Activated CD8-positive, alpha-beta memory T cell treated with anti-CD3 and anti-CD28 coated beads, Interleukin-2, amount 10 ng/mL, durations not matched to agents 7 days and 5 days (primary cell): ENCODE data around the gene PDE4D. TPM values are rescaled to one million over a fixed set of nuclear protein-coding genes. Genes with fewer than 3 reads are reported as not detected.

Experiments used
- ATAC-seq: fragments of 150-1000 bp; cut with Tn5 transposase; one replicate; pipeline ENCODE4 v1.10.0; 2021; ENCODE audit warnings: moderate library complexity
- CTCF ChIA-PET: fragments of 350-600 bp; sonication (Branson Sonifier 250); formaldehyde crosslinking; loops from one replicate; lab custom pipeline; 2021; ENCODE audit warnings: antibody characterized with exemption; lab: Charles Lee
- DNase-seq: peaks from one replicate; pipeline ENCODE4 v3.0.0-alpha.2; 2020
- H3K27ac Mint-ChIP-seq: one replicate; pipeline ENCODE4 v1.8.0; 2021; ENCODE audit warnings: mild to moderate bottlenecking, mixed read lengths
- H3K27me3 Mint-ChIP-seq: one replicate; pipeline ENCODE4 v1.8.0; 2021; ENCODE audit warnings: mixed read lengths
- H3K36me3 Mint-ChIP-seq: one replicate; pipeline ENCODE4 v1.8.0; 2021; ENCODE audit warnings: mild to moderate bottlenecking, mixed read lengths
- H3K4me1 Mint-ChIP-seq: one replicate; pipeline ENCODE4 v1.8.0; 2021; ENCODE audit warnings: mixed read lengths
- H3K4me3 Mint-ChIP-seq: one replicate; pipeline ENCODE4 v1.8.0; 2021; ENCODE audit warnings: mild to moderate bottlenecking, moderate library complexity, mixed read lengths
- H3K9me3 Mint-ChIP-seq: one replicate; pipeline ENCODE4 v1.8.0; 2022; ENCODE audit warnings: low read depth, mixed read lengths
- total RNA-seq, 2 experiments: library from RNA; stranded (reverse); gene quantifications; one replicate each; pipeline ENCODE4 v1.2.3, GENCODE V29; 2021

PDE4D gene
- total RNA-seq, 2 experiments from 2014 or later, result 59.3 to 66.2 TPM

DNA sequence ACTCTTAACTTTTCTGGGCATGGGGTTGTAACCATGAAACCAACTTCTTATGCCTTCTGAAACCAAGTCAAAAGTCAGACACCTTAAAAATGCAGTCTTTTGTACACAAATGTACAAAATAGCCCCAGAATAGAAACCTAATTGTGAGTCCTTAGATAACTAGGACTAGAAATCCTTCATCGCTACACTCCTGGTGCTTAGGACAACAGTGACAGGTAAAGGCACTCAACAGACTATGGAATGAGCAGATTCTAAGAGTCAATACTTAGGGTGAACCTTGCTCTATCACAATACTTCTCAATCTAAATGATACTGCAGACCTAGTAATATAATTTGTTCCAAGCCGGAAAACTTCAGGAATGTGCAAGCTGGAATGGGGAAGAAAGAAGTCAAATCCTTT lies 163.7 kb downstream of the PDE4D start:
- no peak for ATAC-seq
- H3K4me3 Mint-ChIP-seq, result no peak overlapping the region
- CTCF ChIA-PET, result no interaction called here
- no peaks in the 10 kb centered on the region for H3K4me1 Mint-ChIP-seq
- H3K27ac Mint-ChIP-seq, result no peak overlapping the region
- DNase-seq, result no peak
- H3K36me3 Mint-ChIP-seq, result no peaks in the 10 kb centered on the region
- H3K9me3 Mint-ChIP-seq, result no peaks in the 10 kb centered on the region
- H3K27me3 Mint-ChIP-seq, result peaks cover 14% of the 10 kb centered on the region

DNA sequence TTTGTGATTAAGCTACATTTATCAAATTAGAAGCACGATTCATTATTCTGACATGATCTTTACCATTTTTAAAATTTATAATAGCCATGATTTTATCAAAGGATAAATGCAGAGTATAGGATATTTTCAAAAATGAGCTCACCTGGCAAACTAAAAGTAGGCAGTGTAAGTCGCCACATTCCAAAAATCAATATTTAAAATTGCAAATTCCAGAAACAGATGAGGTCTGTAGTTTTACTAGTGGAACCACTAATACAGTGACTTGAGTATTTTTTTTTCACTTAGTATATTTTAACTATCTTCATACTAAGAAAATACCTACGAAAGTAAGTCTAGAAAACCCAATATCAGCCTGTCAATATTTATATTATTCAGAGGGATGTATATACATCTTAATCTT lies 164.2 kb downstream of the PDE4D start:
- H3K4me1 Mint-ChIP-seq, result no peaks in the 10 kb centered on the region
- CTCF ChIA-PET, result interaction anchor here (0.7 kb wide), 1 partner anchor 80 kb away, joined by 3 read pairs; no protein-coding TSS in a partner anchor
- DNase-seq, result no peak
- no peak overlapping the region for H3K27ac Mint-ChIP-seq
- no peak overlapping the region for H3K4me3 Mint-ChIP-seq
- H3K9me3 Mint-ChIP-seq, result no peaks in the 10 kb centered on the region
- no peak for ATAC-seq
- H3K27me3 Mint-ChIP-seq, result peaks cover 14% of the 10 kb centered on the region
- H3K36me3 Mint-ChIP-seq, result no peaks in the 10 kb centered on the region

DNA sequence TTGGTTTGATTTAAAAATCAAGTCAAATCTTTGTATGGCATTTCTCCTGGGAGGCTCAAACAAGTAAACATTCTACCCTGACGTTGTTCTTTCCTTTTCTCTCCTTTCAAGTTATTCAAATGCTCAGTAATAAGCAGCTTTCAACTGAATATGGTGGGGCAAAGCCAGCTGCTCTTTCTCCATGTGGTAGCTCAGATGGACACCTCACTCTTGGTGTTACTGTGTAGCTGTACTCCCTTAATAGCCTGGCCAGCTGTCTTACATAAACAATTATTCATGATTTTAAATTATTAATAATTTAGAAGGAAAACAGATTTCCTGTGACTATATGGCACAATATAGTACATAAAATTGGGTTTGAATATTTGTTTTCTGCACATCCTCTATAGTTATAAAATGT lies 165.2 kb downstream of the PDE4D start:
- Mint-ChIP-seq H3K4me3 (no peak overlapping the region), H3K27ac (no peak overlapping the region), H3K36me3 (no peaks in the 10 kb centered on the region), H3K4me1 (no peaks in the 10 kb centered on the region), H3K9me3 (no peaks in the 10 kb centered on the region), H3K27me3 (peaks cover 14% of the 10 kb centered on the region)
- ATAC-seq, result no peak
- no peak for DNase-seq
- CTCF ChIA-PET, result no interaction called here

DNA sequence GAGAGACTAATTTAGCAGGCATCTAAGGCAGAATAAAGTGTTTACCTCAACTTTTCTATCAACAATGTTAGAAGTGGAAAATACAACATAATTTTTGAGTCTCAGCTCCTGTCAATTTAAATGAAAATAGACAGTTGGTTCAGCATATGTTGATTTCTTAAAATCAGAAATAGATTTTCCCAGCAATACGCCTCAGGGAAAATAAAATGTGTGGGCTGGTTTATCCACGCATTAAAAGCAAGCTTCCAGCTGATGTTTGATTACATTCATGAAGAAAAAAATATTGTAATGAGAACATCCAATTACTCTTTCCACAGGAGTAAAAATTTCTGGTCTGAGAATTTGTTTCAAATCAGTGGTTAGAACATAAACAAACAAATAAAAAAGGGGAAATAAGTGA lies 166.3 kb downstream of the PDE4D start:
- no peak overlapping the region for H3K4me3 Mint-ChIP-seq
- no peak for ATAC-seq
- H3K36me3 Mint-ChIP-seq, result no peaks in the 10 kb centered on the region
- H3K27me3 Mint-ChIP-seq, result peaks cover 8% of the 10 kb centered on the region
- H3K4me1 Mint-ChIP-seq, result no peaks in the 10 kb centered on the region
- DNase-seq, result no peak
- CTCF ChIA-PET, result no interaction called here
- H3K9me3 Mint-ChIP-seq, result no peaks in the 10 kb centered on the region
- H3K27ac Mint-ChIP-seq, result no peak overlapping the region

DNA sequence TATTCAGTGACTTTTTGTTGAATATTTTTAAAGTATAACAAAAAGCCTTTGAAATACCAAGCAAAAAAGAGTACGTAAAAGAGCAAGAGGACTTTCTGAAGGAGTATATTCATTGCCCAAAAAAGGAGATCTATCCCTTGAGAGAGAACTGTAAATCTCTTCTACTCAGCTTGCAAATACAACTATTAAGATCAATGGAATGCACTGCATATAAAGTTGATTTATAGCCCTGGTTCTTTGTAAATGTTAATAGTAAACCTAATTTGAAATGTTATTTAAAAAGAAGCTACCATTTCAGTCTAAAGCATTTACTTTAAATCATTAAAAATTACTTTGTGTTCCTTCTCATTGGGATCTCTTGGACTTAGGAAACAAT lies 168.1 kb downstream of the PDE4D start:
- DNase-seq (no peak), ATAC-seq (no peak)
- Mint-ChIP-seq H3K4me1 (no peaks in the 10 kb centered on the region), H3K27me3 (peaks cover 6% of the 10 kb centered on the region), H3K27ac (no peak overlapping the region), H3K4me3 (no peak overlapping the region), H3K36me3 (no peaks in the 10 kb centered on the region), H3K9me3 (no peaks in the 10 kb centered on the region)
- CTCF ChIA-PET, result interaction anchor here (1.3 kb wide), 1 partner anchor 16 kb away, joined by 3 read pairs; no protein-coding TSS in a partner anchor

DNA sequence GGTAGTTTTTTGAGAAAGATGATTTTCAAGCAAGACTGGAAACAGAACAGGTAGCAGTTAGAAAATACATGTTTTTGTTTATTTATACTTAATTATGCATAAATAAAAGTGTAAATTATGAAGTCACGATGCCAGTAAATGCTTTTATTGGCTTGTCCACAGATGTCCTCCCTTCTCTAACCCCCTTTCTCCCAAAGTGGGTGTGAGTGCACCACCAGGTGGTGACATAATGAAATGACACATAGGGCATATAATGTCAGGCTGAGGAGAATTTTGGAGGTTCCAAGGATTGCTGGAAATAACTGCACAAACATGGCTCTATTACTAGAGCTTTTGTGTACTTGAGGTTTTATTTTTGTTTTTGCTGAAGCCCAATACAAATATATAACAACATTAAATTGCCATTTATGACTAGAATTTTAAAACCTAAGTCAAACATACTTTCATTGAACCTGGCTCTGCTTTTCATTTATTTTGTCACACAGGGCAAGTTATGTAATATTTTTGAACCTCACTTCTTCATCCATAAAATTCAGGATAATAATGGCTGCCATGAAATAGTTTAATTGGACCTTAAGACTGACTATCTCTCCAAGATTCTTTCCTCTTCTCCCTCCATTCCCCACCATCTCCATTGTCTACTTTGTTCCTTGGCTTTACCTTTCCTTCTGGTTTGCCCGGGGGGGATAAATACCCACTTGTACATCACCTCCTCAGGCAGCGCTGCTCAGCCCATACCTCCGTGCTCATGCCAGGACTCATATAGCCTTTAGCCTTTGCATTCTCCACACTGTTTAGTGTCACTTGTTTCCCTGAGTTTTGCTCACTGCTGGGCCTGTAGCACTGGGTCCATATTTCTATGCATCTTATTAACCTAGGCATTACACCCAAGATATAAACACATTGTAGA lies 168.8 kb downstream of the PDE4D start:
- DNase-seq (peak; percentile 47), ATAC-seq (no peak)
- H3K9me3 Mint-ChIP-seq, result no peaks in the 10 kb centered on the region
- H3K27me3 Mint-ChIP-seq, result peaks cover 6% of the 10 kb centered on the region
- H3K4me1 Mint-ChIP-seq, result no peaks in the 10 kb centered on the region
- H3K36me3 Mint-ChIP-seq, result no peaks in the 10 kb centered on the region
- H3K4me3 Mint-ChIP-seq, result no peak overlapping the region
- no peak overlapping the region for H3K27ac Mint-ChIP-seq
- CTCF ChIA-PET, result interaction anchor here (1.1 to 1.7 kb wide), 3 partner anchors 15 to 128 kb away, joined by 3 to 6 read pairs (median 3); no protein-coding TSS in a partner anchor

DNA sequence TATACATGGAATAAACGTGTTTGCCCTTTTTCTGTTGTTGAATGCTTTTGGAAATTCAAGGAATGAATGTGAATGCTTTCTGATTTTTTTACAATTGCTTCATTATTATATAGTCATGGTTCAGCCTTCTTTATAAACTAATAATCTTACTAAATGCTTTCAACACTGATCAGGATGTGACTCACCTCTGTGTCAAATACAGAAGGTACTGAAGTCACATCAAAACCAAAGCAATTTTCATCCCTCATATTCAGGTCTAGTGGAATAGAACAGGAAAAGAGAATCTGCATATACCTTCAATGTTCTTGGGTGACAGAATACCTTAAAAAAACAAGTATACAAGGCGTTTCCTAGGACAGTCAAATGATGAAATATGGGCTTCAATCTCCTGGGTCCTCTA lies 170.7 kb downstream of the PDE4D start:
- no peaks in the 10 kb centered on the region for H3K4me1 Mint-ChIP-seq
- H3K27ac Mint-ChIP-seq, result no peak overlapping the region
- no peak for ATAC-seq
- peaks cover 3% of the 10 kb centered on the region for H3K27me3 Mint-ChIP-seq
- DNase-seq, result no peak
- H3K4me3 Mint-ChIP-seq, result no peak overlapping the region
- no peaks in the 10 kb centered on the region for H3K36me3 Mint-ChIP-seq
- CTCF ChIA-PET, result no interaction called here
- H3K9me3 Mint-ChIP-seq, result no peaks in the 10 kb centered on the region

DNA sequence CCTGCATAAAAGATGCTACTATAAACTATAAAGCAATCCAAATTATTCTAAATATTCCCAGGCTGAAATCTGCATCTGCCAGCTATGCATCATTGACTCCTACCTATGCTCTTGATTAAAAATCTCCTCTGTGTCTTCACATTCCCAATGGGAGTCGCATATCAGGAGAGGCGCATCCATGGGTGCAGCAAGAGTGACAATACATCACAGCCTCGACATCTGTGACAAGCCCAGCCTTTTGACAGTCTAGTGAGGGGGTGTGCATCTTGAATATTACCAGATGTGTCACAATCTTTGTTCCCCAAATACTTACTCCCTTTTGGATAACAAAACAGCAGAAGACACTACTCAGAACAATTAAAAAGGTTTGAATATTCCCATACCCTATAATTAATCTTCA lies 171.8 kb downstream of the PDE4D start:
- DNase-seq, result no peak
- H3K4me3 Mint-ChIP-seq, result no peak overlapping the region
- no peak overlapping the region for H3K27ac Mint-ChIP-seq
- H3K27me3 Mint-ChIP-seq, result peaks cover 3% of the 10 kb centered on the region
- CTCF ChIA-PET, result no interaction called here
- no peak for ATAC-seq
- H3K36me3 Mint-ChIP-seq, result no peaks in the 10 kb centered on the region
- H3K4me1 Mint-ChIP-seq, result no peaks in the 10 kb centered on the region
- no peaks in the 10 kb centered on the region for H3K9me3 Mint-ChIP-seq

DNA sequence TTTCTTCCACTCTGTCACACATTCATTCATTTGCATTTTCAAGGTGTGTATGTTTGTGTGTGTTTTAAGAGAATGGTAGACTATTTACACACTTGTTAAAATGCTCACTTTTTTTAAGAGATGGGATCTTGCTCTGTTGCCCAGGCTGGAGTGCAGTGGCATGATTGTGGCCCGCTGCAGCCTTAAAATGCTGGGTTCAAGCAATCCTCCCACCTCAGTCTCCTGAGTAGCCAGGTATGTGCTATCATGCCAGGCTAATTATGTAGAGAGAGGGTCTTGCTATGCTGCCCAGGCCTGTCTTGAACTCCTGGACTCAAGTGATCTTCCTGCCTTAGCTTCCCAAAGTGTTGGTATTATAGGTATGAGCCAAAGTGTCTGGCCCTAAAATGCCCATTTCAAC lies 173.5 kb downstream of the PDE4D start:
- DNase-seq (no peak), ATAC-seq (no peak)
- H3K27ac Mint-ChIP-seq, result no peak overlapping the region
- H3K36me3 Mint-ChIP-seq, result no peaks in the 10 kb centered on the region
- no peaks in the 10 kb centered on the region for H3K4me1 Mint-ChIP-seq
- H3K9me3 Mint-ChIP-seq, result no peaks in the 10 kb centered on the region
- peaks cover 3% of the 10 kb centered on the region for H3K27me3 Mint-ChIP-seq
- CTCF ChIA-PET, result no interaction called here
- no peak overlapping the region for H3K4me3 Mint-ChIP-seq

DNA sequence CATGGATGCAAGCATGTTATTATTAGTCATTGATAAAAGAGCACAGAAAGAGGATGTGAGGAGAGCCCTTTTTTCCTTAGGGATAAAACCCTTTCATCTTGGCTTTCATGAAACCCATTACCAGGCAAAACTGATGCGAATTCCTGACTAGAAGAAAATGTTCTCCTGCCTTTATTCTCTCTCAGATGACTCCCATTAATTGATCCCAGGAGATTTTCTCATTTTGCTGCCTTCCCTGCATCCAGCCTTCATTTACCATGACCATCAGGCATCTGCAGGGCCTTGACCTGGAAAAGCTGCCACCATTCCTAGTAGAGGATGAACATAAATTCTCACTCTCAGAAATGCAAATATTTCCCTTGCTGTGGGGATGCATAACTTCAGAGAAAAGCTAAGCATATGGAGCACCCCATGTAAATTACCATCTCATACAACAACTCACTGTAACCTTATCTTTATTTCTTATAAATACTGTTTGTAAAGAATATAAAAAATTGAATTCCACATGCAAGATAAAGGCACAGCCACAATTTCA lies 176.5 kb downstream of the PDE4D start:
- H3K27ac Mint-ChIP-seq, result no peak overlapping the region
- H3K9me3 Mint-ChIP-seq, result peaks cover 8% of the 10 kb centered on the region
- CTCF ChIA-PET, result no interaction called here
- H3K36me3 Mint-ChIP-seq, result no peaks in the 10 kb centered on the region
- H3K4me1 Mint-ChIP-seq, result no peaks in the 10 kb centered on the region
- ATAC-seq (no peak), DNase-seq (no peak)
- peaks cover 3% of the 10 kb centered on the region for H3K27me3 Mint-ChIP-seq
- H3K4me3 Mint-ChIP-seq, result no peak overlapping the region

DNA sequence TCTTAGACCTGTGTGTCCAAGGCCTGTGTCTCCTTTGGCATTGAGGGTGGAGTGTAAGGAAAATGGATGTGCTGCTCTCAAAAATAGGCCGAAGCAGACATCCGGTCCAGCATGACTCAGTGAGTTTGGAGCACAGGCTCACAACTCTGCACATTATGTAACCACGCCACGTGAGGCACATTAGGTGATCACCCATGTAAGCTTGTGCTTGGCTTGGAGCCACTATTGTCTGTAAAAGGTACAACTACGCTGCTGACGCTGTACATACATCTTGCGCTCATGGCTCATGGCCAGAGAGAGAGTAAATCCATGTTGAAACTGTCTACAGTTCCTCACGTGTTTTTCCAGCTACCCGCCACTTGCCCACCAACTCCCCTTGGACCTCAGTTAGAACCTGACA lies 177.5 kb downstream of the PDE4D start:
- H3K4me3 Mint-ChIP-seq, result no peak overlapping the region
- H3K4me1 Mint-ChIP-seq, result no peaks in the 10 kb centered on the region
- peaks cover 8% of the 10 kb centered on the region for H3K9me3 Mint-ChIP-seq
- DNase-seq (no peak), ATAC-seq (no peak)
- H3K36me3 Mint-ChIP-seq, result no peaks in the 10 kb centered on the region
- no peaks in the 10 kb centered on the region for H3K27me3 Mint-ChIP-seq
- no peak overlapping the region for H3K27ac Mint-ChIP-seq
- CTCF ChIA-PET, result no interaction called here

DNA sequence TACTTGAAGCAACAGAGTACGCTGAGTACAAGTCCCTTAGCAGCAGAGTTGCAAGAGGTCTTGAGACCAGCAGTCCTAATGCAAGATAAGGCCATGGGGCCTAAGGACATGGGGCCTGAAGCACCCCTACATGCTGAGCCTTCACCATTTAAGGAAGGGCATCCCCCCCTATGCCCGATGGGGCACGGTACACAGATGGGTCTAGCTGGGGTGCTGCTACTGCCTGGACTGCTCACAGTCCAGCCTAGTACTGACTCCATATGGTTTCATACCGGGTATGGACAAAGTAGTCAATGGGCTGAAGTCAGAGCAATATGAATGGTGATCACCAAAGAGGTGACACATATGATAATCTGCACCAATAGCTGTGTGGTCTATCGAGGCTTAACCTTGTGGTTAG lies 178.3 kb downstream of the PDE4D start:
- CTCF ChIA-PET, result no interaction called here
- peaks cover 8% of the 10 kb centered on the region for H3K9me3 Mint-ChIP-seq
- no peak overlapping the region for H3K4me3 Mint-ChIP-seq
- no peak for ATAC-seq
- no peak overlapping the region for H3K27ac Mint-ChIP-seq
- no peak for DNase-seq
- no peaks in the 10 kb centered on the region for H3K4me1 Mint-ChIP-seq
- no peaks in the 10 kb centered on the region for H3K36me3 Mint-ChIP-seq
- H3K27me3 Mint-ChIP-seq, result no peaks in the 10 kb centered on the region

DNA sequence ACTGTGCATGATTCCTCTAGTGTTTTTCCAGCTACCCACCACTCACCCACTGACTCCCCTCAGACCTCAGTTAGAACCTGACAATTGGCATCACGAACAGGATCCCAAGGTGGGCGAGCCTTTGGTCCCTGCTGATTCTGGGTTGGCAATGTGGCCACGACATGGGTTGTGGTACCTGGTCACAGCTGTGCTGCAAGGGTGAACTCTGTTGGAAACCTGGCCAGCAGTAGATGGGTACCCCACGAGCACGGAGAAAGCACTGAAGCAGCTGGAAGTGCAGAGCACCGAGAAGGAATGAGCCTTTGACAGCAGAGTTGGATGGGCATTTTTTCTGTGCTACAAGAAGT lies 180.1 kb downstream of the PDE4D start:
- H3K9me3 Mint-ChIP-seq, result peaks cover 8% of the 10 kb centered on the region
- CTCF ChIA-PET, result no interaction called here

DNA sequence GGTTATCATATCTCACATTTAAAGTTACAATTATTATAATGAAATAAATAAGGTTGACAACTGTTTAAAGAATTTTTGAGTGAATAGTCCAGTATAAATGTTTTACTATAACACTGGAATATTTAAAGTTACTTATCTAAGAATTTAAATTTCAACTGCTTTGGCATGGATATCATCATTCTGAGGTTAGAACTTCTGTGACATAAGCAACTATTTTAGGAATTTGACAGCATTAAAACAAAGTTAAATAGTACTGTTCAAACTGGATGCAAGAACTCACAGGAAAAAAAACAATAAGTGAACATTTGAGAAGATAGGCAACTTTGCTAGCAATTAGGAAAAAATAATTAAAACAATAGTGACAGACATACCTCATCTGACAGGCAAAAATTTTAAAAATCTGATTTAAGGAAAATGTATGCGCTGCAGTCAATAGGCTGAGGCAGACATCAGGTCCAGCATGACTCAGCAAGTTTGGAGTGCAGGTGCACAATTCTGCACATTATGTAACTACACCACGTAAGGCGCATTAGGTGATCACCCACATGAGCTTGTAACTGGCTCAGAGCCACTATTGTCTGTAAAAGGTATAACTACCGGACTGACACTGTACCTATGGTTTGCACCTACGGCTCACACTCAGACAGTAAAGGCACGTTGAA lies 180.6 kb downstream of the PDE4D start:
- Mint-ChIP-seq H3K36me3 (no peaks in the 10 kb centered on the region), H3K4me1 (no peaks in the 10 kb centered on the region), H3K27me3 (no peaks in the 10 kb centered on the region), H3K9me3 (peaks cover 8% of the 10 kb centered on the region), H3K4me3 (no peak overlapping the region), H3K27ac (no peak overlapping the region)
- ATAC-seq (no peak), DNase-seq (no peak)
- CTCF ChIA-PET, result no interaction called here

More for the DNA sequence above, 180.1 kb downstream of the PDE4D start:
- ATAC-seq, result no peak
- Mint-ChIP-seq H3K27ac (no peak overlapping the region), H3K36me3 (no peaks in the 10 kb centered on the region), H3K4me3 (no peak overlapping the region), H3K27me3 (no peaks in the 10 kb centered on the region), H3K4me1 (no peaks in the 10 kb centered on the region)
- DNase-seq, result no peak
